Prostate gland (tissue), 2 donors: ENCODE measurements around the gene DCUN1D2.

Source experiments
- POLR2A ChIP-seq: fragments of 450-650 bp; IDR thresholded peaks from one replicate; pipeline ENCODE4 v1.6.1; 2016; ENCODE audit warnings: antibody characterized with exemption, mild to moderate bottlenecking
- TF ChIP-seq, protein P1 (sequence below), 4 experiments: fragments of 200-600 bp in 2 of 4; fragments of 450-650 bp in 2 of 4; sonication (generic) in 2 of 4; IDR thresholded peaks; 1 replicate in 3 of 4; 2 replicates in 1 of 4; pipeline ENCODE4 v1.5.1; 2016 to 2019; ENCODE audit warnings: antibody characterized with exemption in 4 of 4, mild to moderate bottlenecking in 2 of 4, moderate library complexity in 2 of 4

- TF ChIP-seq, protein P1, sequence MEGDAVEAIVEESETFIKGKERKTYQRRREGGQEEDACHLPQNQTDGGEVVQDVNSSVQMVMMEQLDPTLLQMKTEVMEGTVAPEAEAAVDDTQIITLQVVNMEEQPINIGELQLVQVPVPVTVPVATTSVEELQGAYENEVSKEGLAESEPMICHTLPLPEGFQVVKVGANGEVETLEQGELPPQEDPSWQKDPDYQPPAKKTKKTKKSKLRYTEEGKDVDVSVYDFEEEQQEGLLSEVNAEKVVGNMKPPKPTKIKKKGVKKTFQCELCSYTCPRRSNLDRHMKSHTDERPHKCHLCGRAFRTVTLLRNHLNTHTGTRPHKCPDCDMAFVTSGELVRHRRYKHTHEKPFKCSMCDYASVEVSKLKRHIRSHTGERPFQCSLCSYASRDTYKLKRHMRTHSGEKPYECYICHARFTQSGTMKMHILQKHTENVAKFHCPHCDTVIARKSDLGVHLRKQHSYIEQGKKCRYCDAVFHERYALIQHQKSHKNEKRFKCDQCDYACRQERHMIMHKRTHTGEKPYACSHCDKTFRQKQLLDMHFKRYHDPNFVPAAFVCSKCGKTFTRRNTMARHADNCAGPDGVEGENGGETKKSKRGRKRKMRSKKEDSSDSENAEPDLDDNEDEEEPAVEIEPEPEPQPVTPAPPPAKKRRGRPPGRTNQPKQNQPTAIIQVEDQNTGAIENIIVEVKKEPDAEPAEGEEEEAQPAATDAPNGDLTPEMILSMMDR (IDR thresholded peaks at IDR 0.05) = no peak
- no peak for TF ChIP-seq POLR2A
Observed at GRCh38 chr13:113527272-113527958, 36.9 kb upstream of the DCUN1D2 start.
